IPS-11a (cell line): ENCODE results near the gene AOAH.
"Not testable (repeated sequence)": the region's sequence is repeated elsewhere in the genome, so short reads cannot be mapped to it uniquely, and the experiment has no call there.

Experiments
- H3K4me3 ChIP-seq: one replicate; pipeline ENCODE4 v1.5.1; 2013; ENCODE audit warnings: low read depth, low read length, control low read depth

AOAH gene

DNA sequence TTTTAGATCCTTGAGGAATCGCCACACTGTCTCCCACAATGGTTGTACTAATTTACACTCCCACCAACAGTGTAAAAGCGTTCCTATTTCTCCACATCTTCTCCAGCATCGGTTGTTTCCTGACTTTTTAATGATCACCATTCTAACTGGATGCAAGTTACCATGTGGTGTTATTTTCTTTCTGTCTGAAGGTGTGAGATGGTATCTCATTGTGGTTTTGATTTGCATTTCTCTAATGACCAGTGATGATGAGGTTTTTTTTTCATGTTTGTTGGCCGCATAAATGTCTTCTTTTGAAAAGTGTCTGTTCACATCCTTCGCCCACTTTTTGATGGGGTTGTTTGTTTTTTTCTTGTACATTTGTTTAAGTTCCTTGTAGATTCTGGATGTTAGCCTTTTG lies 20.4 kb downstream of the AOAH start:
- not testable (repeated sequence) for H3K4me3 ChIP-seq

DNA sequence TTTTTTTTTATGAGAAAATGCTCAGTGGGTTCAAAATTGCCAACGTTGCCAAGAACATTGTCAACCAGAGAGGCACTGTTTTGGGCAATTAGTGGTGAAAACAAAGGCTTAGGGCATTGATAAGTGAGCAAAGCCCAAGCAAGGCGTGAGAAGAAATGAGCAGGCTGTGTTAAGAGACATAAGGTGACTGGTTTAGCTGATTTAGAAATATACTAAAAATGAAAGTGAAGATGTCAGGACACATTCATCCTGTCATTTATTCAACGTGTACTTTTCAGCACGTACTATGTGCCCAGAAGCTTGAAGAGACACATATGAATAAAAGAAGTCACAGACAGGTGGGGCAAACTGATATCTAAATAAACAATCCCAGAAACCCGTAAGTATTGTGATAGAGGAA lies 31.8 kb downstream of the AOAH start:
- H3K4me3 ChIP-seq = no peak overlapping the region

DNA sequence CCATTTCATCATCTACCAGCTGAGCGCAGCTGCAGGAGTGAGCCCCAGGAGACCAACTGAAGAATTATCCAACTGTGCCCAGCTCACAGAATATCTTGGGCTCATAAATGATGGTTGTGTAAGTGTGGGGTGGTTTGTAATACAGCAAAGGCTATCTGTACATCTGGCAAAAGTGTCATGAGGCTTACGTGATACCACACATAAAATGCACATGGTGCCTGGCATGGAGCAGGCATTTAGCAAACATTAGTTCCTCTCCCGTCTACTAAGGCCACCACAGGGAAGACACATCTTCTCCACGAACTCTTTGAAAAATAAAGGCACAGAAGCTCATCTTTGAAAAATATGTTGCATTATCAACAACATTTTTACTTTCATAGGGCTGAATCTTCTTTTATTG lies 32.3 kb downstream of the AOAH start:
- H3K4me3 ChIP-seq = no peak overlapping the region

- no peak overlapping the region for H3K4me3 ChIP-seq
Measured at GRCh38 chr7:36690514-36691187, 33.6 kb downstream of the AOAH start.

DNA sequence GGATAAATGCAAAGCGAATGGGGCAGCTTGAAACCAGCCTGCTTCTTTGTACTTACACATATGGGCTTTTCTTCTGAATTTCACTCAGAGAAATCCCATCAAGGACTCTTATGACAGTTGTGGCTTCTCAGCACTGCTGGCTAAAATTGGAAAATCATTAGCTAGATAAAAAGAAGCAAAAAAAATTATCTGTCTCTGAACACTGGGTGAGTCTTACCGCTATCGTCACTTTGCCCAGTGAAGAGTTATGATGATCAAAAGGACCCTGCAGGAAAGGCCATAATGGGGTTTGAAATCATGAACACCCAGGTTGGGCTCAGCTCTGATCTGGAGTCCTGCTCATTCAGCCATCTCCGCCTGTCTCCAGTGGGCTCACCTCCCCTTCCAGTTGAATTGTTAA lies 34.3 kb downstream of the AOAH start:
- H3K4me3 ChIP-seq = no peak overlapping the region

DNA sequence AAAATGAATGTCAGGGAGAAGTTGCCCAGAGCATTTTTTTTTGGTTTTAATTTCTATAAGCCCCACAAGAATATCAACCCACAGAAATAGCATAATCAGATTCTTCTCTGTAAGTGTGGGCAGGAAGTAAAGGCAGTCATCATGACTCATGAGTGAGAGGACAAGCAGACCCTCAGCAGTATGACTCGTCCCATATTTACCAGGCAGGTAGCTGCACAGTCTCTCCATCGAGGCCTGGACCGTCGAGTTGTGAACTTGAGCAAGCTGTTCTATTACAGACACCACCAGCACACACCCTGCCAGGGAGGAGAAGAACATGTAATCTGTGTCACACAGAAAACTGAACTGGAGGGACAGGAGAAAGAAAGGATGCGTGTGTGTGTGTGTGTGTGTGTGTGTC lies 37.8 kb downstream of the AOAH start:
- no peak overlapping the region for H3K4me3 ChIP-seq

- H3K4me3 ChIP-seq = no peak overlapping the region
Measured at GRCh38 chr7:36684954-36685353, 39.3 kb downstream of the AOAH start.

- no peak overlapping the region for H3K4me3 ChIP-seq
Measured at GRCh38 chr7:36683695-36684357, 40.5 kb downstream of the AOAH start.

DNA sequence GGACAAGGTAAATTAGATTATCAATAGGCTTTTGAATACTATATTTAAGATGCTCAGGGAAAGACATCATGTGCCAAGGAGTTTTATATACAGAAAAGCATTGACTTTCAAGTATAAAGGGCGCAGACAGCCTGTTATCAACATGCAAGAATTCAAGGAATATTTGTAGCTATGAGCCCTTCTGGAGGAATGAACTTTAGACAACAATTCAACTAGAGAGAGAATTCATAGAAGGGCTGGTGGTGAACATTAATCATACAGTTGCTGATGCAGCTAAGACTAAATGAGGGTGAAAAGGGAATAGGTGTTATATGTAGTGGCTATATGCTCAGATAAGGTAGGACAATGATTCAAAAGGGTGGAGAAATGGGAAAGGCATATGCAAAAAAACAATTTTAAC lies 41.2 kb downstream of the AOAH start:
- no peak overlapping the region for H3K4me3 ChIP-seq

GRCh38 chr7:36682102-36682501 lies 42.2 kb downstream of the AOAH start:
- H3K4me3 ChIP-seq = no peak overlapping the region

DNA sequence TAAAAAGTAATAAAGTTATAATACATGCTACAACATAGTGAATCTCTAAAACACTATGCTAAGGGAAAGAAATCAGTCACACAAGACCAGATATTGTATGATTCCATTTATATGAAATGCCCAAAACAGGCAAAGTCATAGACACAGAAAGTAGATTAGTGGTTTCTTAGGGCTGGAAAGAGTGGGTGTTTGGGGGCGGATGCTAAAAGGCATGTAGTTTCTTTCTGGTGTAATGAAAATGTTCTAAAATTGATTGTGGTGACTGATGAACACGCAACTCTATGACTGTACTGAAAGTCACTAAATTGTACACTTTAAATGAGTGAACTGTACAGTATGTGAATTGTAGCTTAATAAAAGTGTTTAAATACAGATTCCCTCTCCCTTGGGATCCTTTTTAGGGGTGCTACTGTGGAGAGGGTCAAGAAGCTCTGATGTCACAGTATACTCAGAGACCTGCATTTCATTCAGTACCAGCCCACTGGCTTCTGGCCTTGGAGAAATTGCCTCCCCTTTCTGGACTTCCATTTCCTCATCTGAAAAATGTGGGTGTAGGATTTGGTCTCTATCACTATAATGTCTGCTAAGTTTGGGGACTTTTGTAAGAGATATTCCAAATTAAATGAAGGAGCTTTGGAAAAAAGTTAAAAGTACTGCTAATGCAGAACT lies 46.4 kb downstream of the AOAH start:
- no peak overlapping the region for H3K4me3 ChIP-seq

DNA sequence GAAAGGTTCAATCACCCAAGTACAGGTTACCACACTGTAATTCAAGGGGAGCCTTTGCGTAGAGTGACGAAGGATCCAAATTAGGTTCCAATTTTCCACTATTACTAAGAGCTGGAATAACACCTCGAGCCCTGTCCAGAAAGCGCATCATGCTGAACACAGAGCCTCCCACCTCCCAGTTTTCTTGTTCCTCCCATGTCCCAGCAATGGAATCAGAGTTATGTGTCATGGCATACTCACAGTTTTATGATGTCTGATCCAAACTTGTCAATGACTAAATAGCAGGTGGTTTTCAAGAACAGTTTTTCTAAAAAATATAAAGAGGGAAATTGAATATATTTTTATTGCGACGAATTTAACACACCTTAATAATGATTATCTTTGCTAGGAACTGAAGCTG lies 50.6 kb downstream of the AOAH start:
- no peak overlapping the region for H3K4me3 ChIP-seq

- no peak overlapping the region for H3K4me3 ChIP-seq
Measured at GRCh38 chr7:36671432-36671829, 52.9 kb downstream of the AOAH start.

DNA sequence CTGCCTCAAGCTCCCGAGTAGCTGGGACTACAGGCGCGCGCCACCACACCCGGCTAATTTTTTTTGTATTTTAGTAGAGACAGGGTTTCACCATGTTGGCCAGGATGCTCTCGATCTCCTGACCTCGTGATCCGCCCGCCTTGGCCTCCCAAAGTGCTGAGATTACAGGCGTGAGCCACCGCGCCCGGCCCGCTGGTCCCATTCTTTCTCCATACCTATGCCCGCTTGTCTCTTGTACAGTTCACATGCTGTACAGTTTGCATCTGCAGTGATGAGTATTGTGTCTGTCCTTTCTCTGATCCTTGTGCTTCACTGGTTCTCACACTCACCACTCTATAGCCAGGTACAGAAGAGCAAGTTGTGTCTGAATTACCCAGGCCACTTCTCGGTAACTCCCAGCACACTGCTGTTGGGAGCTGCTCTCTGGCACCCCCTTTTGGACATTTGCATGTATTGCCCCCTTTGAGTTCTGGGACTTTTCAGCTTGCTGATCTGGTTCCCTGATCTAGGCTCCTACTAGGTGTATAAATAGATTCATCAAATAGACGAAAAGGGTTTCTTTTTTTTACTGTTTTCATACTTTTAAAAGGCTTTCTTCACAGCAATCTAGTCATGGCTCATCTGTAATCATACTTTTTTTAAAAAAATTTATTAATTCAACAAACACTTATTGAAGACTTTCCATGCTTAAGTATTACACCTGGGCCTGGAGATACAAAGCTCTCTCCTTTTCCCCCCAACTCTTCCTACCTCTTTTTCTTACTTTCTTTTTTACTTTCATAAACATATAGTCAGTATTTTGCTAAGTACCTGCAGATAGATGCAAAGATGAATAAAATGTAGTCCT lies 53.5 kb downstream of the AOAH start:
- H3K4me3 ChIP-seq = no peak overlapping the region

DNA sequence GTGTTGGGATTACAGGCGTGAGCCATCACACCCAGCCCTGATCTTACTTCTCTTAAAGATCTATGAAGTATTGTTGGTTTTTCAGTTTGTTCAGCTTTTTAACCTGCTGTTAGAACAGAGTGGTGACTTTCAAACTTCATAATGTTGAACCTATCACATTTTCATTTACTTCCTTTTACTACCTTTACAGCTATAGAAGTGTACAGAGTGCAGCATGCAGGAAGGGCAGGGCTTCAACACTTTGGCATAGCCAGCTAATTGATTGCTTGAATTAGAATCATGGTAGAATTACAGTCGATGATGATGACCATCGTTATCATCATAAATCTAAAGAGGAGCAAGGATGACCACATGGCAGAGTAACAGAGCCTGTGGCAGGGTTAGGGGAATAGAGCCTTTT lies 55.5 kb downstream of the AOAH start:
- H3K4me3 ChIP-seq = no peak overlapping the region

DNA sequence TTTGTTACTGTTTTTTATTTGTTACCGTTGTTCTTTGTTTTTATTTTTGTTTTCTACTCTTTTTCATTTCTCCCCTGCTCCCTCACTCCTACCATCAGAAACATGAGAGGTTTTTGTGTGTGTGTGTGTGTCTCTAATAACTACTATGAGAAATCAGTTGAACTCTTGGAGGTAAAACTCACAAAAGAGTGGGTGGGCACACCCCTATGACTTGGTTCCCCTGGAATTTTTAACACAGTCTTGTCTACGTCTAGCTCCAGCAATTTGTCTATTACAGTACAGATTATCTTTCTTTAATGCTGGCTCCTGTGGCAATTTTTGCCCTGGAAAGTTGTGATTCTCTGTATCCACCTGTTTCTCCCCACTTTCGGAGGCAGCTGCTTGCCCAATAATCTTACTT lies 56.2 kb downstream of the AOAH start:
- no peak overlapping the region for H3K4me3 ChIP-seq

DNA sequence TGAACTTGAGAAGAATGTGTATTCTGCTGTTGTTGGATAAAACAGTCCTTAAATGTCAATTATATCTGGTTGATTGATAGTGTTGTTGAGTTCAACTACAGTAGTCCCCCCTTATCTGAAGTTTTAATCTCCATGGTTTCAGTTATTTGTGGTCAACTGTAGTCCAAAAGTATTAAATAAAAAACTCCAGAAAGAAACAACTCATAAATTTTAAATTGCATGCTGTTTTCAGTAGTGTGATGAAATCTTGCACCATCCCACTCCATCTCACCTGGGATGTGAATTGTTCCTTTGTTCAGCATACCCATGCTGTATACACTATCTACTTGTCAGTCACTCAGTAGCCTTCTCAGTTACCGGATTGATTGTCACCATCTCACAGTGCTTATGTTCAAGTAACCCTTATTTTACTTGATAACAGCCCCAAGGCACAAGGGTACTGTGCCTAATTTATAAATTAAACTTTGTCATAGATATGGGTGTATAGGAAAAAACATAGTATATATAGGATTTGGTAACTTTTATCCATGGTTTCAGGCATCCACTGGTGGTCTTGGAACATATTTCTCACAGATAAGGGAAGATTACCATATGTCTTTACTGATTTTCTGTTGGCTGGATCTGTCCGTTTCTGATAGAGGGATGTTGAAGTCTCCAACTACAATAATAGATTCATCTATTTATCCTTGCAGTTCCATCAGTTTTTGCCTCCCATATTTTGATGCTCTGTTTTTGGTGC lies 57.1 kb downstream of the AOAH start:
- no peak overlapping the region for H3K4me3 ChIP-seq

DNA sequence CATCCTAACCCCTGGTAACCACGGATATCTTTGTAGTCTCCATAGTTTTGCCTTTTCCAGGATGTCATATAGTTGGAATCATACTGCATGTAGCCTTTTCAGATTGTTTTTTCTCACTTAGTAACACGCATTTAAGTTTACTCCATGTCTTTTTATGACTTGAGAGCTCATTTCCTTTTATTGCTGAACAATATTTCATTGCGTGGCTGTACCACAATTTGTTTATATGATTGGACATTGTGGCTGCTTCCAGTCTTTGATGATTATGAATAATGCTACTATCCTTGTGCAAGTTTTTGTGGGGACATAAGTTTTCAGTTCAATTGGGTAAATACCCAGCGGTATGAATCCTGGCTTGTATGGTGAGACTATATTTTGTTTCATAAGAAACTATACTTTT lies 60.8 kb downstream of the AOAH start:
- no peak overlapping the region for H3K4me3 ChIP-seq

GRCh38 chr7:36661135-36661840 lies 63.0 kb downstream of the AOAH start:
- H3K4me3 ChIP-seq = no peak overlapping the region

- no peak overlapping the region for H3K4me3 ChIP-seq
Measured at GRCh38 chr7:36659638-36660341, 64.5 kb downstream of the AOAH start.
